ENCODE results near the gene DLX1. TPM values are rescaled to one million over a fixed set of nuclear protein-coding genes. Genes with fewer than 3 reads are reported as not detected.
"Not testable (repeated sequence)": the region's sequence is repeated elsewhere in the genome, so short reads cannot be mapped to it uniquely, and the experiment has no call there.

The DLX1 gene
- total RNA-seq, 2 donors from 2014 or later = not detected

DNA sequence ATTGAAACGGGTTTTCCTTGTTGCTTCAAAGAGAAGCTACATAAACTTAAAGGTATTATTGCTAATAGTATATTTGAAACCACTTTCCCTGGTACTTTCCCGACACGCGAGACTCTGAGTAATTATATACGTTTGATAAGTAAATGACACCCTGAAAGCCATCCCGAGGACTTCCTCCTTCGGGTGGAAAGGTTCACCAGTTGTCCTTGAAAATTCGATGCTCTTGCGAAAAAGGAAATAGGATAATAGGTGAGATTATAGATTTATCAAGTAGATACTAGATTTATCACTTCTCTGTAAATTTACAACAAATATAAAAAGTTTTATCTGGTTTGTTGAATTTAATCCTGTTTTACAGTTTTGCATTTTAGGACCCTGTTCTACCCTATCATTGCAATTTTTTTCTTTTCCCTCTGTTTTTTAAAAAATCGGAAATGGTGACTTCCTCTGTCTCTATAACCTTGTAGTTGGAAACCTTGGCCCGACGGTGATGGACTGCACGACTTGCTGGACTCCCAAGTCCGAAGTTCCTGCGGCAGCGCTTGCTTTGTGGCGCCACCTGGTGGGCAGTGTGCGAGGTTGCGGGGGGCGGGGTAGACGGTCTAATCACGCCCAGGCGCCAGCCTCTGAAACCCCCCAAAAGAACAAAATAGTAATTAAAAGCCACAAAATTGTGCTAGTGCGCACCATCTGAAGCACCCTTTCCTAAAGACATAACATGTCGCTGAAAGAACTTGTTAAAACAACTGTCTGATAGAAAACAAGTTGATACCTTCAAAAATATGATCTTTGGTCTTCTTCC, 18.4 kb downstream of the DLX1 start:
- ATAC-seq (replicated peaks) = peak; percentile 39
- Mint-ChIP-seq H3K36me3 (ENCODE audit: low read depth) (peaks cover 6% of the 10 kb centered on the region), H3K27me3 (peaks cover 53% of the 10 kb centered on the region), H3K4me3 (peak overlapping the region; percentile 76), H3K27ac (peak overlapping the region; percentile 5), H3K9me3 (no peaks in the 10 kb centered on the region), H3K4me1 (peaks cover 18% of the 10 kb centered on the region)

DNA sequence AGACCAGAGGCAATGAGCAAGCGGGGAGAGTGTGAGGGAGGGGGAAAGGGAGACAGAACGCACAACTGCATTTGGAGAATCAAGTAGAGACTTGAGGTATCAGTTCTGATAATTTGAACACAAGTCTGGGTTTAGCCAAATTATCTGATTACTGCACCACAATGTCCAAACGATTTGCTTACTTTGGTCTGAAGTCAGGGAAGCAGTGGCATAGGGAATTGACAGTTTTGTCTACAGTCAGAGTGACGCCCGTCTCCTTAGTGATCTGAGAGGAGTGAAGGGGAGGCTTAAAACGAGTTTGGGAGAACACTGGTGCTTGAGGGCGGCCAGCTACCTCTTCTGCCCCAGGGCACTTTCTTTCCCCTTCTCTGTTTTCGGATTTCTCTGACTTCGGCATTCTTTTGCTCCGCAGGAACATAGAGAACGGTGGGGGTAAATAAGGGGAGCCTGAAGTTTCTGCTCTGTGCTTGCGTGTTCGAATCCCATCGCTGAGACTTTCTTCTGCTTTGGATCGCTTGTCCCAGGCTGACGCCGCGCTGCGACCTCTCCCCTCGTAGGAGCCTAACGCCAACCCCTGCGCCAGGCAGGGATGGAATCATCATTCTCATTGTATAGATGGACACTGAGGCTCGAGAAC, 20.3 kb downstream of the DLX1 start:
- Mint-ChIP-seq H3K27me3 (peaks cover 61% of the 10 kb centered on the region), H3K9me3 (no peaks in the 10 kb centered on the region), H3K36me3 (ENCODE audit: low read depth) (peaks cover 6% of the 10 kb centered on the region), H3K4me1 (peaks cover 16% of the 10 kb centered on the region), H3K27ac (no peak overlapping the region), H3K4me3 (peak overlapping the region; percentile 26)
- no peak for ATAC-seq (replicated peaks)

DNA sequence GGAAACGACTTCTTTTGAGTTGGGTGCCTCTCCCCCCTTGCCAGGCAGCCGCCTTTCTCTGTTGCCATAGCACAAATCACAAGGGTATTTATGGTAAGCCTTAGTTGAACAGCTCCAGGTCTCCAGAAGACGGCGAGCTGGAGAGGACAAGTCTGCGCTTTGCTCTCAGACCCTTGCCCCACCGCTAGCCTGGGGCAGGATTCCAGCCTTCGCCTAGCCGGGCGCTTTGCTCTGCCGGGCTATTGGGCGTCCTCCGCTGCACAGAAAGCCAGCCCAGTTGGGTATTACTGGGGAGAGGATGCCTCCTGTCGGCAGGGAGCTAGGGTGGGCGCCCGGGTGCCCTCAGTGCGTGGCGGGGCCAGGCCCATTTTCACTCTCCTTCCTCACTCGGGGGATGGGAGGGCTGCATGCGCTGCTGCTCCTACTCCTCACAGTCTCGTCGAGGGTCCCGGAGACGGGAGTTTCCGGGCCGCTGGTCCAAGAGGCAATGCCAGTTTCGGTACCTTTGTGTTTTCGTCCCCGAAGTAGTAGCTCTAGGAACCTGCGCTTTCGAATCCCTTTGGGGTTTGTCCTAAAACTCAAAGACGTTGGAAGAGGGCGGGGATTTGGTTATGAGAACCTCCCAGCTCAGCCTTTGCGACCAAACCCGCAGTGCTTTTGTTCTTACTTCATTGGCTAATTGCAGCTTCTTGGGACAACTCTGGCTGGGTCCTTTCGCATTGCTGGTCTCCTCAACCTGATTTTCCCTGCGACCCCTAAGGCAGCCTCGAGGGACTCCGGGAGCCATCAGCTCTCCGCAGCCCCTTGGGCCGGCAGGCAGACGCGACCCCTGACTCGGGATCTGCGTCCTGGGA, 21.0 kb downstream of the DLX1 start:
- Mint-ChIP-seq H3K27ac (no peak overlapping the region), H3K9me3 (no peaks in the 10 kb centered on the region), H3K4me1 (peaks cover 16% of the 10 kb centered on the region), H3K27me3 (peaks cover 60% of the 10 kb centered on the region), H3K36me3 (ENCODE audit: low read depth) (peaks cover 6% of the 10 kb centered on the region), H3K4me3 (peak overlapping the region; percentile 26)
- peak; percentile 20 for ATAC-seq (replicated peaks)

DNA sequence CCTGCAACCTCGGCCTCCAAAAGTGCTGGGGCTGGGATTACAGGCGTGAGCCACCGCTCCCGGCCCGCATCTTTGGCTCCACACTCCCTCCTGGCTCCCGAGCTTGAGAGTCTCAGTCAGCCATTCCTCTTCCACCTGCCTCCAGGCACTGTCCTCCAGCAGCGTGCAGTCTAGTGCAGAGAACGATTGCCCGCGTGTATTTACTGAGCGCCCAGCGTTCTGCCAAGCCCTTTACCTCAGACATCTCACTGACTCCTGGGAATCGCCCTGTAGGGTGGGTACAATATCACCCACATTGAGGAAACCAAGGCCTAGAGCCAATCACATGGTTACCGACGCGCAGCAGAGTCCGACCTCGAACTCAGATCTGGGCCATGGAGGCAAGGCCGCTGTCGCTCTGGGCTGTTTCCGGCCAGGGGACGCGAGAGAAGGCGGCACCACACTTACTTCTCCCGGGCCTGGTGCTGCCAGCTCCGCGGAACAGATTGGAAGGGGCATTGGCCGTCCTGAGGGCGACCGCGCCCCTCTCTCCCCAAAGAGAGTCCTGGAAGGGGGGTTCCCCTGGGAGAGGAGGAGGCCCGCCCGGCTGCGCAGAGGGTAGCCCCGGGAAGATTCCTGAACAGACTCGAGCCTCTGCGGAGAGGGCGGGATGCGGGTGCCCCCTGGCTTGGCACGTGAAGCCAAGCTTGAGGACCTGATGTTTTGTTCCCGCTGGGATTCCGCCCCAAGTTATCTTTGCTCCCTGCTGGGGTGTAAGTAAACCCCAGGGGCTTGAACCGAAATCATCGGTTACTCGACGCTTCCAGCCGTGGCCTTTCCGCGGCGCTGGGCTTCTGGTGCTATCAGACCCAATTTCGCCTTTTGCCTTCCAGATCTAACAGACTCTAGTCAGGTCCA, 22.6 kb downstream of the DLX1 start:
- Mint-ChIP-seq H3K9me3 (no peaks in the 10 kb centered on the region), H3K4me1 (peaks cover 8% of the 10 kb centered on the region), H3K27me3 (peaks cover 49% of the 10 kb centered on the region), H3K27ac (no peak overlapping the region), H3K36me3 (ENCODE audit: low read depth) (peaks cover 6% of the 10 kb centered on the region), H3K4me3 (no peak overlapping the region)
- ATAC-seq (replicated peaks) = no peak

DNA sequence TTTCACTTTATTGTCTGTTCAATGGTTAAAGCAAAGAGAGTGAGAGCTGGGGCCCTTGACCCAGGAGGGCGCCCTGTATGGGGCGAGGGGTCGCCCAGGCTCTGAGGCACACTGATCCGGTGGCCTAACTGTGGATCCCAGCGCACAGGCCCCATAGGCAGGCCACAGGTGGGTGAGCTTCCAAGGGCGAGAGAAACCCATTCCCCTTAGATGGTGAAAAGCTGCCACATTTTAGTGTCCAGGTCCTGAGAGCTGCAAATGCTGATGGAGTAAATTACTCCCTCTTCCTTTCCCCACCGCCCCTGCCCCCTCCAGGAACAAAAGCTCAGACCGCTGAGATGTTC, 23.3 kb downstream of the DLX1 start:
- no peaks in the 10 kb centered on the region for H3K9me3 Mint-ChIP-seq
- no peak for ATAC-seq (replicated peaks)
- no peak overlapping the region for H3K4me3 Mint-ChIP-seq
- peaks cover 5% of the 10 kb centered on the region for H3K4me1 Mint-ChIP-seq
- peaks cover 49% of the 10 kb centered on the region for H3K27me3 Mint-ChIP-seq
- no peak overlapping the region for H3K27ac Mint-ChIP-seq
- H3K36me3 Mint-ChIP-seq (ENCODE audit: low read depth) = peaks cover 6% of the 10 kb centered on the region

DNA sequence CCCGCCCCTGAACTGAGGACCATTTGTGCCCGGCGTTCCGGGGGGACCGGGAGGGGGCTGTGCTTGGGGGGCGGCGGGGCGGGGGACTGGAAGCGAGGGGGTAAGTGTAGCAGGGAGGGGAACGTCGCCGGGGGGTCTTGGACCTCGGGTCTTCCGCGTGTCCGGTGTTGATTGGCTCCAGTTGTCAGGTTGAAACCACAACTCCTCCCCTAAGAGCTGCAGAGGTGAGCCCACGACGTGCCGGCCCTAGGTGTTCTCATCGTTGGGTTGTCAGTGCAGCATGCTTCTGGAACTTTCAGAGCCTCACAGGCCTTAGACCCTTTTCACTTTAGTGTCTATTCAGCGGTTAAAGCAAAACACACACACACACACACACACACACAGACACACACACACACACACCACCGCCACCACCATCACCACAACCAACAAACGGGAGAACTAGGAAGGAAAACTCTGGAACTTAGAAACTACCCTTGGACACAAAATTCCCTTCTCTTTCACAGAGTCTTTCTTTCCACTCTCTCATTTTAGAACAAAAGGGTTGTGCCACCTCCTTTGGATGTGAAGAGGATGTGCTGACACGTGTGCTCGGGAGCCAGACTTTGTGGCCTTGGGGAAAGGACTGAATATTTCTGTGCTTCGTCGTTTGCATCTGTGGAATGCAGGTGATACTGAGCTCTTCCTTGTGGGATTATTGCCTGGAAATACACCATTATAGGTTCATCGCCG, 24.1 kb downstream of the DLX1 start:
- Mint-ChIP-seq H3K4me1 (no peaks in the 10 kb centered on the region), H3K27me3 (peaks cover 45% of the 10 kb centered on the region), H3K9me3 (no peaks in the 10 kb centered on the region), H3K36me3 (ENCODE audit: low read depth) (peaks cover 6% of the 10 kb centered on the region), H3K4me3 (no peak overlapping the region), H3K27ac (no peak overlapping the region)
- no peak for ATAC-seq (replicated peaks)

DNA sequence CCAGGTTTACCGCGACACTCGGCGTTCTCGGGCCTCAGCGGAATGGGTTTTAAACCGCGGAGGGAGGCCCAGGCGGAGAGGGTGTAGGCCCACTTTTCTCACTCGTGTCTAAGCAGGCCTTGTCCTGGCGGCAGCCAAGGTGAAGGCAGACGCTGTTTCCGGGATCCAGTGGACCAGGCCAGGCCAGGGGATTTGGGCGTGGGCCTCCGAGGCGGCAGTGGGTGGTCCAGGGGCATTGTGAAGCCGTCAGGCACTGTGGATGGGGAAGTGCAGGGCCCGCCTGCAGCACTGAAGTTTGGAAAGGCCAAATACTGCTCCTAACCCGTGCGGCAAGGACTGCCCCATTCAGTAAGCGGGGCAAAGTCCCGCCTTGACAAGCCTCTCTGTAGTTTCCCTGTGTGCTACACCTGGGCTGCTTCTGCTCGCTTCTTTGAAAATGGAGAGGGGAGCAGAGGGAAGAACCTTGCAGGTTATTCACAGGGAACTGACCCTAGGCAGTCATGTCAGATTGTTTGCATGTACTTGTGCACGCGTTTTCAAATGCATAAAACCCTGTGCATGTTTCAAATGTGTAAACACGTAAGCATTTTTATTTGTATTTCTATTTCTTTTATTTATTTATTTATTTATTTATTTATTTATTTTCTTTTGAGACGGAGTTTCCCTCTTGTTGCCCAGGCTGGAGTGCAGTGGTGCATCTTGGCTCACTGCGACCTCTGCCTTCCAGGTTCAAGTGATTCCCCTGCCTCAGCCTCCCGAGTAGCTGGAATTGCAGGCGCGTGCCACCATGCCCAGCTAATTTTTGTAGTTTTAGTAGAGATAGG, 24.9 kb downstream of the DLX1 start:
- Mint-ChIP-seq H3K4me3 (no peak overlapping the region), H3K27ac (no peak overlapping the region), H3K4me1 (no peaks in the 10 kb centered on the region), H3K27me3 (peaks cover 47% of the 10 kb centered on the region), H3K36me3 (ENCODE audit: low read depth) (peaks cover 6% of the 10 kb centered on the region), H3K9me3 (no peaks in the 10 kb centered on the region)
- ATAC-seq (replicated peaks) = no peak

DNA sequence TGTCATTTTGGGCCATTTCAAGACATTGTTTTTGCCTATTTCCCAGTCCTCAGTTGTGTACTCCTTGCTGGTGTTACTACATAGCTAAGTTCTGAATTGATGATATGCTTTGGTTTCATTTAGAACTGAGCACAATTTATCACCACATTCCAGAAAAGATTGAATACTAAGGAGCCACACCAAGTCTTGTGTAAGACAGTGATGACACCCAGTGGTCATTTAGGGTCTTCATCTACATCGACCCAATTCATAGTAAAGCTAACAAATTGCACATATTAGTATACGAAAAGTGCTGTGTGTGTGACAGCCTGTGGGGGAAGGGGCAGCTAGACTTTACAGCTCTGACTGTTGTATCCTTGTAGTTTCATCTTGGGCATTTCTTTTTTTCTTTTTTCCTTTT, 28.3 kb downstream of the DLX1 start:
- ATAC-seq (replicated peaks) = no peak
- Mint-ChIP-seq H3K9me3 (no peaks in the 10 kb centered on the region), H3K36me3 (ENCODE audit: low read depth) (no peaks in the 10 kb centered on the region), H3K4me3 (no peak overlapping the region), H3K27me3 (peaks cover 27% of the 10 kb centered on the region), H3K4me1 (no peaks in the 10 kb centered on the region), H3K27ac (no peak overlapping the region)

DNA sequence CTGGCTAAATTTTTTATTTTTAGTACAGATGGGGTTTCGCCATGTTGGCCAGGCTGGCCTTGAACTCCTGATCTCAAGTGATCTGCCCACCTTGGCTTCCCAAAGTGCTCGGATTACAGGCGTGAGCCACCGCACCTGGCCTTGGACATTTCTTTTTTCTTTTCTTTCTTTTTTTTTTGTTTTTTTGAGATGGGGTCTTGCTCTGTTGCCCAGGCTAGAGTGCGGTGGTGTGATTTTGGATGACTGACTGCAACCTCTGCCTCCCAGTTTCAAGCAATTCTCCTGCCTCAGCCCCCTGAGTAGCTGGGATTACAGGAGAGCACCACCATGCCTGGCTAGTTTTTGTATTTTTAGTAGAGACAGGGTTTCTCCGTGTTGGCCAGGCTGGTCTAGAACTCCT, 28.9 kb downstream of the DLX1 start:
- H3K9me3 Mint-ChIP-seq; H3K36me3 Mint-ChIP-seq (ENCODE audit: low read depth); H3K4me3 Mint-ChIP-seq; ATAC-seq (replicated peaks); H3K4me1 Mint-ChIP-seq; H3K27ac Mint-ChIP-seq: not testable (repeated sequence)
- H3K27me3 Mint-ChIP-seq = peaks cover 24% of the 10 kb centered on the region

DNA sequence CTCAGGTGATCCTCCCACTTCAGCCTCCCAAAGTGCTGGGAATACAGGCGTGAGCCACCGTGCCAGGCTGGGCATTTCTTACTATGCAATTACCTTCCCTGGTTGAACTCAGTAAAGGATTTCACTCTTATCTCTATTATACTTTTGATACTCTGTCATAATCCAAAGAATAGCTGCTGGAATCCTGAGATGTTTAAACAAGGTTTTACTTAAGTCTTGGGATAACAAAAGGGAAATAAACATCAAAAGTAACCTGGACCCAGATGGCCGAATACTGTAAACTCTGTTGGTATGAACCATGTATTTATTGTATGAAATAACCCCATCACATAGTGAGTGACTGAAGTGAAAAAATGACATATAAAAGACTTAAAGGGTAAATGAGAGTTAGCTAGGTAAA, 29.3 kb downstream of the DLX1 start:
- no peaks in the 10 kb centered on the region for H3K4me1 Mint-ChIP-seq
- H3K4me3 Mint-ChIP-seq = no peak overlapping the region
- peaks cover 22% of the 10 kb centered on the region for H3K27me3 Mint-ChIP-seq
- ATAC-seq (replicated peaks) = no peak
- no peak overlapping the region for H3K27ac Mint-ChIP-seq
- H3K36me3 Mint-ChIP-seq (ENCODE audit: low read depth) = no peaks in the 10 kb centered on the region
- no peaks in the 10 kb centered on the region for H3K9me3 Mint-ChIP-seq

DNA sequence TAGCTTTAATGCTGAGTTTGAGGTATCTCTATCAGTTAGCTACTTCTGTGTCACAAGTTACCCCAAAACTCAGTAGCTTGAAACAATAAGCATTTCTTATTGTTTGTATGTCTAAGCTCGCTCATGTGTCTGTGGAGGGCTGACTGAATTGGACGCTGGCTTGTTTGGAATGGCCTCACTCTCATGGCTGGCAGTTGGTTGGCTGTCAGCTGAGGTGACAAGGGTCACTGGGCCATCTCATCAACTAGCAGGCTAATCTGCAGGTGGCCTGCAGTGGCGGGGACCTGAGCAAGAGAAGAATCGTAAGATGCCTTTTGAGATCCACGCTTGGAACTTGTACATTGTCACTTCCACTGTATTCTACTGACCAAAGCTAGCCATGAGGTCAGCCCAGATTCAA, 30.8 kb downstream of the DLX1 start:
- Mint-ChIP-seq H3K4me1 (no peaks in the 10 kb centered on the region), H3K4me3 (no peak overlapping the region), H3K9me3 (no peaks in the 10 kb centered on the region), H3K36me3 (ENCODE audit: low read depth) (no peaks in the 10 kb centered on the region), H3K27ac (no peak overlapping the region), H3K27me3 (peaks cover 16% of the 10 kb centered on the region)
- no peak for ATAC-seq (replicated peaks)

DNA sequence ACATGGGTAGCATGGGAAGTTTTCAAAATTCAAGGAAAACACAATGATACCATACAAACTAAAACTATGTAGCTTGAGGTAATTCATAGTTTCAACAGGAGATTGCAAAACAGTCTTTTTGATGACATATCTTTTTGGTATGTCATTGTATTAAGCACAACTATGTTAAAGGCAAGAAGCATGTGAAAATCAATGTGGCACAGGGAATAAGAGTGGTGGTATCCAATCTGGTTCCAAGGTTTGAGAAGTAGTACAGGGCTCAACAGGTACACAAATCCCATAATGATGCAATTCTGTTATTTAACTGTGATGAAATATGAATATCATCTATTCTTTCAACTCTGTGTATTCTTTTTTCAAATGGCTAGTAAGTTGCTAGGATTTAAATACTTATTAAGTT, 33.8 kb downstream of the DLX1 start:
- Mint-ChIP-seq H3K9me3 (no peaks in the 10 kb centered on the region), H3K27me3 (peaks cover 8% of the 10 kb centered on the region), H3K27ac (no peak overlapping the region), H3K36me3 (ENCODE audit: low read depth) (no peaks in the 10 kb centered on the region), H3K4me1 (no peaks in the 10 kb centered on the region), H3K4me3 (no peak overlapping the region)
- no peak for ATAC-seq (replicated peaks)

DNA sequence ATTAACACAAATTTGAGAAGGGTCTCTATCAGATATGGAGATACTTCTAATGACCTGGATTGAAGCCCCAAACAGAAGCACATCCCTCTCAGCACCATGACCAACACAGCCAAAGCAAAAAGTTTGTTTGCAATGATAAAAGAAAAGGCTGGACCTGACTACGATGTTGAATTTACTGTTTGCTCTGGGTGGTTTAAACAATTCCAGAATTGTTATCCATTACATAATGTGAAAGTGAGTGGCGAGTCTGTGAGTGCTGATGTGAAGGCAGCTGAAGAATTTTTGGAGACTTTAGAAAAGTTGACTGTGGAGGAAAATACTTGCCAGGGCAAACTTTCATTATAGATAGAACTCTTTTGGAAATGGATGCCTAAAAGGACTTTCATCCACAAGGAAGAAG, 34.8 kb downstream of the DLX1 start:
- no peaks in the 10 kb centered on the region for H3K9me3 Mint-ChIP-seq
- no peak overlapping the region for H3K27ac Mint-ChIP-seq
- ATAC-seq (replicated peaks) = no peak
- no peak overlapping the region for H3K4me3 Mint-ChIP-seq
- peaks cover 3% of the 10 kb centered on the region for H3K27me3 Mint-ChIP-seq
- H3K4me1 Mint-ChIP-seq = no peaks in the 10 kb centered on the region
- no peaks in the 10 kb centered on the region for H3K36me3 Mint-ChIP-seq (ENCODE audit: low read depth)

All from activated T-helper 17 cell treated with anti-CD3 and anti-CD28 coated beads, Interleukin-2, amount 50 U/mL, for 72 hours (primary cell).